ENCODE data around the gene FBRSL1. TPM values are rescaled to one million over a fixed set of nuclear protein-coding genes. Genes with fewer than 3 reads are reported as not detected.

The FBRSL1 gene
- total and polyA plus RNA-seq, 5 experiments from 2014 or later: 0.38 to 101 (median 1.0) TPM

DNA sequence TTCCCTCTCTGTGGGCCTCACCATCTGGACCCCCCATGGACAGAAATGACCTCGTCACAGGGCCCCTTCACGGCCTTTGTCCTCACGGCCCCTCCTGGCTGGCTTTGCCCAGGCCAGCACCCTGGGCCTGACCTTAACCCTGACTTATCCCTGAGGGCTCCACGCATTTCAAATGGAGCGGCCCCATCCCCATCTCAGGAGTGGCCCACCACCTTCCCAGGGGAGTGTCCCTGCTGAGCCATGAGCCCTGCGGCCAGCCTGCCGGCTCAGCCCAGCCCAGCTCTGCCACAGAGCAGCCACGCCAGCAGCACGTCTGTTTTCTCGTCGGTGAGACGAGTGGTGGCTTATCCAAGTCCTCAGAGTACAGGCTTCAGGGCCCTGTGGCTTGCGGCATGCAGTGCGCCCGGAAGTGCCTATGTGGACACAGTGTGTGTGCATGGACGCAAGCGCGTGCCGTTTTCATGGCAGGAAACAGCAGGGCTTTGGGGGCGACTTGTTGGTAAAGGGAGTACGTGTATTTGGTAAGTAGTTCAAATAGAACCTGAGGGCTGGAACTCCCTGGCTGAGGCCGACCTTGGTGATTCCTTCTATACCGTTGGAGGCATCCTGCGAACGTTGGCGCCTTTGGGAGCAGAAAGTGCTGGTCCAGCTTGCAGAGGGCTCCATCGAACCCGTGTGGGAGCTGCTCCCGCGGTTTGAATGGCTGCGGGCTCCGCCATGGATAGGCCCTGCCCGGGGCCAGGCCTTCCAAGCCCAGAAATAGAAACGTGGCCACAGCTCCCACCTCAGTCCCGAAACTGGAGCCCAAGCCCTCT lies 68.3 kb downstream of the FBRSL1 start:
- Mint-ChIP-seq H3K9me3 (no peaks in the 10 kb centered on the region), H3K36me3 (peaks cover 2 to 17% (median 3%) of the 10 kb centered on the region in 3 donors), H3K4me1 (peaks cover 8 to 32% (median 21%) of the 10 kb centered on the region in 4 donors), H3K4me3 (peak overlapping the region in 9 of 10 donors; percentile 42 to 85 (median 70)), H3K27ac (peak overlapping the region in 1 of 10 donors; percentile 56), H3K27me3 (peaks cover 0 to 22% (median 10%) of the 10 kb centered on the region in 5 donors)
- ATAC-seq (peak in 1 of 2 donors; percentile 54), DNase-seq (peak in 3 of 10 donors; percentile 15 to 32 (median 21))
- POLR2A ChIA-PET: interaction anchor here (0.8 kb wide), 1 partner anchor 120 kb away, joined by 3 read pairs; no protein-coding TSS in a partner anchor

- H3K4me3 Mint-ChIP-seq: peak overlapping the region; percentile 58 to 87 (median 75)
- POLR2A ChIA-PET: no interaction called here
- ATAC-seq (no peak), DNase-seq (peak in 4 of 10 donors; percentile 15 to 23 (median 22))
- peaks cover 8 to 32% (median 22%) of the 10 kb centered on the region in 4 donors for H3K4me1 Mint-ChIP-seq
- H3K36me3 Mint-ChIP-seq: peaks cover 2 to 12% (median 3%) of the 10 kb centered on the region in 3 donors
- H3K9me3 Mint-ChIP-seq: no peaks in the 10 kb centered on the region
- peak overlapping the region in 1 of 10 donors; percentile 80 for H3K27ac Mint-ChIP-seq
- peaks cover 0 to 22% (median 10%) of the 10 kb centered on the region in 5 donors for H3K27me3 Mint-ChIP-seq
Observed at GRCh38 chr12:132558861-132559623, 69.1 kb downstream of the FBRSL1 start.

DNA sequence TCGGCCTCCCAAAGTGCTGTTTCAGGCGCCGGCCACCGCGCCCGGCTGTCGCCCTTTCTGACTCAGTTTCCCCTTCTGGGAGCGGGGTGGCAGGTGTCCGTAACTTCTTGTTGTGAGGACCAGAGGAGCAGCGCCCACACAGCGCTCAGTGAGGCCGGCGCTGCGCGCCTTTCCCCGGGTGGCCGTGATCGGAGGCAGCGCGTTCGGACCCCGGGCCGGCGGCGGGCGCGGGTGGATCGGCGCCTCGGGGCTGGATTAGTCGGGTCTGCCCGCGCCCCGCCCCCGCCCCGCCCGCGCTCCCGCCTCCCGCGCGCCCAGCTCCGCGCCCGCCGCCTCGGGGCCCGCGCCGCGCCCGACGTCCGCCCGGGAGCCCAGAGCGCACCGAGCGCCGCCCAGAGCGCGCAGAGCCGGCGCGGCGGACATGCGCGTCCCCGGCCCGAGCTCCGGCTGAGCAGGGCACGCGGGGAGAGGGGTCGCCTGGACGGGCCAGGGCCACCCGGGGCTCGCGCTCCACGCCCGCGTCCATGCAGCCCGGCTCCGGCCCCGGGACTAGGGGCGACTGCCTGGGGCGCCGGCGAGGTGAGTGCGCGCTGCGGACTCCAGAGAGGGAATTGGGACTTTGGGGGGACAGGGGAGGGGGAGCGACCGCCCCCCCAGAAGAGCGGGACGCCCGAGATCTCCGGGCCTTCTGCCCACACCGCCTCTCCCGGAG lies 69.9 kb downstream of the FBRSL1 start:
- Mint-ChIP-seq H3K27ac (no peak overlapping the region), H3K4me1 (peaks cover 8 to 32% (median 22%) of the 10 kb centered on the region in 4 donors), H3K36me3 (peaks cover 2 to 8% (median 3%) of the 10 kb centered on the region in 3 donors), H3K4me3 (peak overlapping the region in 9 of 10 donors; percentile 58 to 87 (median 74)), H3K9me3 (no peaks in the 10 kb centered on the region), H3K27me3 (peaks cover 0 to 22% (median 10%) of the 10 kb centered on the region in 5 donors)
- DNase-seq (peak in 4 of 10 donors; percentile 13 to 28 (median 22)), ATAC-seq (peak; percentile 44 to 45)
- POLR2A ChIA-PET: no interaction called here

- Mint-ChIP-seq H3K4me1 (peaks cover 8 to 32% (median 22%) of the 10 kb centered on the region in 4 donors), H3K4me3 (peak overlapping the region in 4 of 10 donors; percentile 33 to 67 (median 50)), H3K27me3 (peaks cover 0 to 22% (median 10%) of the 10 kb centered on the region in 5 donors), H3K9me3 (no peaks in the 10 kb centered on the region), H3K36me3 (peaks cover 2 to 8% (median 3%) of the 10 kb centered on the region in 3 donors), H3K27ac (no peak overlapping the region)
- POLR2A ChIA-PET: no interaction called here
- ATAC-seq (peak; percentile 34 to 39), DNase-seq (peak in 2 of 10 donors; percentile 15 to 22)
Observed at GRCh38 chr12:132560364-132560613, 70.3 kb downstream of the FBRSL1 start.

DNA sequence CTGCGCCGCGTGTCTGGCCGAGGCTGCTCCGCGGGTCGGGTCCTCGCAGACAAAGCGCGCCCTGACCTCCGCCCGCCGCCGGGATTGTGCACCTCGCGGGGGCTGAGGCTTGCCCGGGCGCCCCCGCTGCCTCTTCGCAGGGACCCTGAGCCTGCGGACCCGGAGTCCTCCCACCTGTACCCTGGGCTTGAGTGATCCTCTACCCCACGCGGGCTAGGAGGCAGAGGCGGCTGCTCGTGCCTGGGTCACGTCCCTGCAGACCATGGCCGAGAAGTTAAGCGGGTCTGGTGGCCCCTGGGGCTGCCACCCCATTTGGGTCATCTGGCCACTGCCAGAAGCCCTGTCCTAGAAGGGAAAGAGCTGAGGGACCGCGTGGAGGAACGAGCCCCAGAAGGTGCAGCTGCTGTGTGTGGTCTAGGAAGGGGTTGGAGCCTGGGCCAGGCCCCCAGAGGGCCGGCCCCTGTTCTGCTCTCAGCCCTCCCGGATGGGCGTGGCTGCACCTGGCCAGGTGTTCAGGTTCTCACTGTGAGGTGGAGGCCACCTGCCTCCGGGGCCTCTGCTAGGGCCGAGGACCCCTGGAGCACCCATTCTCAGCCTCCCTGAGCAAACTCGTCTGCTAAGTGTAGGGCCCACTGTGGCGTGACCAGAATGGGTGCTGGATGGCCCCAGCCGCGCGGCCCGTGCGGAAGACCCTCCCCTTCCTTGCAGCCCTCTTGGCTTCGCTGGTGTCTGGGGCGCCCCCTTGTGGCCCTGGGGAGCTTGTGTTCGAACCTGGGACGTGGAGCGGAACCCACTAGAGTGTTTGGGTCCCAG lies 70.9 kb downstream of the FBRSL1 start:
- Mint-ChIP-seq H3K27me3 (peaks cover 0 to 22% (median 10%) of the 10 kb centered on the region in 5 donors), H3K4me3 (peak overlapping the region; percentile 50 to 80 (median 70)), H3K9me3 (no peaks in the 10 kb centered on the region), H3K27ac (peak overlapping the region in 1 of 10 donors; percentile 34), H3K4me1 (peaks cover 6 to 32% (median 22%) of the 10 kb centered on the region in 4 donors), H3K36me3 (peaks cover 2 to 13% (median 3%) of the 10 kb centered on the region in 3 donors)
- peak; percentile 44 to 82 (median 66) for DNase-seq
- peak; percentile 59 to 62 for ATAC-seq
- POLR2A ChIA-PET: no interaction called here

Other genes starting within 250 kb of the FBRSL1 start
- not detected for gene GALNT9, start 160.6 kb upstream of the FBRSL1 start, total RNA-seq
- gene GALNT9, start 160.6 kb upstream of the FBRSL1 start, polyA plus RNA-seq: not detected
- gene LRCOL1, start 120.4 kb downstream of the FBRSL1 start, total RNA-seq: not detected
- gene LRCOL1, start 120.4 kb downstream of the FBRSL1 start, polyA plus RNA-seq: not detected
- not detected for gene P2RX2, start 128.6 kb downstream of the FBRSL1 start, total RNA-seq
- not detected for gene P2RX2, start 128.6 kb downstream of the FBRSL1 start, polyA plus RNA-seq
- gene POLE, start 197.2 kb downstream of the FBRSL1 start, total RNA-seq: 10 to 100 TPM; 53.3 to 56.1 TPM
- gene POLE, start 197.2 kb downstream of the FBRSL1 start, polyA plus RNA-seq: 1 to 10 TPM; 2.8 to 3.3 (median 2.8) TPM
- 1 to 10 TPM; 3.8 to 5.0 TPM for gene PXMP2, start 197.4 kb downstream of the FBRSL1 start, total RNA-seq
- 10 to 100 TPM in 2 of 3 donors, 1 to 10 TPM in 1; 9.9 to 16.4 (median 12.0) TPM for gene PXMP2, start 197.4 kb downstream of the FBRSL1 start, polyA plus RNA-seq
- gene PGAM5, start 220.7 kb downstream of the FBRSL1 start, total RNA-seq: 10 to 100 TPM; 27.5 to 28.9 TPM
- gene PGAM5, start 220.7 kb downstream of the FBRSL1 start, polyA plus RNA-seq: 10 to 100 TPM; 20.9 to 30.9 (median 23.8) TPM

All from naive thymus-derived CD8-positive, alpha-beta T cell (primary cell).